Activated CD4-positive, alpha-beta memory T cell treated with anti-CD3 and anti-CD28 coated beads, Interleukin-2, amount 10 ng/mL, durations not matched to agents 7 days and 5 days (primary cell): Measurements from ENCODE around the gene AHNAK. TPM values are rescaled to one million over a fixed set of nuclear protein-coding genes. Genes with fewer than 3 reads are reported as not detected.
"Not testable (repeated sequence)": the region's sequence is repeated elsewhere in the genome, so short reads cannot be mapped to it uniquely, and the experiment has no call there.

Source experiments
- CTCF ChIA-PET: fragments of 350-600 bp; sonication (Branson Sonifier 250); formaldehyde crosslinking; loops from one replicate; lab custom pipeline; 2021; ENCODE audit warnings: antibody characterized with exemption, inconsistent platforms; lab: Charles Lee
- POLR2A ChIA-PET: fragments of 350-600 bp; sonication (Branson Sonifier 250); formaldehyde crosslinking; loops from one replicate; lab custom pipeline; 2021; ENCODE audit warnings: antibody characterized with exemption; lab: Charles Lee
- DNase-seq: peaks from one replicate; pipeline ENCODE4 v3.0.0-alpha.2; 2020
- H3K27ac Mint-ChIP-seq: one replicate; pipeline ENCODE4 v1.8.0; 2021; ENCODE audit warnings: mild to moderate bottlenecking, mixed read lengths
- H3K27me3 Mint-ChIP-seq: one replicate; pipeline ENCODE4 v1.8.0; 2021; ENCODE audit warnings: mixed read lengths
- H3K36me3 Mint-ChIP-seq: one replicate; pipeline ENCODE4 v1.8.0; 2021; ENCODE audit warnings: low read depth, mixed read lengths
- H3K4me1 Mint-ChIP-seq: one replicate; pipeline ENCODE4 v1.8.0; 2021; ENCODE audit warnings: mixed read lengths
- H3K4me3 Mint-ChIP-seq: one replicate; pipeline ENCODE4 v1.8.0; 2021; ENCODE audit warnings: mild to moderate bottlenecking, mixed read lengths
- H3K9me3 Mint-ChIP-seq: one replicate; pipeline ENCODE4 v1.8.0; 2021; ENCODE audit warnings: mixed read lengths
- total RNA-seq, 2 experiments: library from RNA; stranded (reverse); gene quantifications; one replicate each; pipeline ENCODE4 v1.2.3, GENCODE V29; 2021

AHNAK gene
- total RNA-seq, 2 experiments from 2014 or later = 323 to 360 TPM

- CTCF ChIA-PET = interaction anchor here (0.7 to 2.6 kb wide), 11 partner anchors 9 to 311 kb away, joined by 3 to 13 read pairs (median 5); partner anchors contain the start of genes SLC3A2 and TUT1
- Mint-ChIP-seq H3K4me1 (peaks cover 71% of the 10 kb centered on the region), H3K36me3 (peaks cover 84% of the 10 kb centered on the region), H3K27ac (peak overlapping the region; percentile 26), H3K4me3 (no peak overlapping the region), H3K27me3 (no peaks in the 10 kb centered on the region), H3K9me3 (no peaks in the 10 kb centered on the region)
- DNase-seq = no peak
- POLR2A ChIA-PET = interaction anchor here (1.2 to 6.8 kb wide), 5 partner anchors 13 to 184 kb away, joined by 3 to 130 read pairs (median 13); partner anchors contain the start of genes TUT1 and ZBTB3
These were observed 23.0 kb upstream of the AHNAK start for GRCh38 chr11:62569611-62570010.

- Mint-ChIP-seq H3K27me3 (no peaks in the 10 kb centered on the region), H3K9me3 (no peaks in the 10 kb centered on the region), H3K36me3 (peaks cover 78% of the 10 kb centered on the region), H3K27ac (peak overlapping the region; percentile 73), H3K4me3 (peak overlapping the region; percentile 9), H3K4me1 (peaks cover 63% of the 10 kb centered on the region)
- ChIA-PET CTCF (interaction anchor here (0.8 to 3.3 kb wide), 5 partner anchors 10 to 173 kb away, joined by 3 to 15 read pairs (median 4); no protein-coding TSS in a partner anchor), POLR2A (interaction anchor here (0.9 to 2.1 kb wide), 10 partner anchors 12 to 274 kb away, joined by 3 to 8 read pairs (median 4); partner anchors contain the start of genes C11orf98, CSKMT, LBHD1 and TUT1)
- no peak for DNase-seq
These were observed 20.5 kb upstream of the AHNAK start for GRCh38 chr11:62567018-62567633.

DNA sequence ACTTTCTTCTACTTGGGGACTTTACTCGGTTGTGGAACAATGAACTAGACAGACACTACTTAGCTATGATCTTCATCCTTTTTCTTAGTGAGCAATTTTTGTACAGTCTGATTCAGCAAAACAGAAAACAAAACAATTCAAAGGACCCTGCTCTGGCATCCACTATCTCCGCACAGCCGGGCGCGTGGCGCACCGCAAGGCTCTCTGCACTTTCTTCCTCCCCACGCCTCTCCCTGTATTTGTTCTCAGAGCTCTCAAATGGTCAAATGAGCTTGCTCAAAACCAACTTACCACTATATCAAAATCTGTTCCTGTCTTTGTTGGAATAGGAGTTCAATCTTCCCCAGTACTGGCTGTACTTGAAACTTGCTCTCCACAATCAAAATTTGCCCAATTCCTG lies 19.6 kb upstream of the AHNAK start:
- no peaks in the 10 kb centered on the region for H3K9me3 Mint-ChIP-seq
- H3K27me3 Mint-ChIP-seq = no peaks in the 10 kb centered on the region
- peaks cover 75% of the 10 kb centered on the region for H3K36me3 Mint-ChIP-seq
- H3K4me1 Mint-ChIP-seq = peaks cover 58% of the 10 kb centered on the region
- H3K4me3 Mint-ChIP-seq = no peak overlapping the region
- DNase-seq = no peak
- H3K27ac Mint-ChIP-seq = peak overlapping the region; percentile 73
- POLR2A ChIA-PET = interaction anchor here (0.6 to 2.1 kb wide), 9 partner anchors 9 to 275 kb away, joined by 3 to 6 read pairs (median 4); partner anchors contain the start of genes C11orf98, CSKMT, LBHD1 and TUT1
- CTCF ChIA-PET = interaction anchor here (0.8 to 3.3 kb wide), 5 partner anchors 9 to 172 kb away, joined by 3 to 15 read pairs (median 4); no protein-coding TSS in a partner anchor

DNA sequence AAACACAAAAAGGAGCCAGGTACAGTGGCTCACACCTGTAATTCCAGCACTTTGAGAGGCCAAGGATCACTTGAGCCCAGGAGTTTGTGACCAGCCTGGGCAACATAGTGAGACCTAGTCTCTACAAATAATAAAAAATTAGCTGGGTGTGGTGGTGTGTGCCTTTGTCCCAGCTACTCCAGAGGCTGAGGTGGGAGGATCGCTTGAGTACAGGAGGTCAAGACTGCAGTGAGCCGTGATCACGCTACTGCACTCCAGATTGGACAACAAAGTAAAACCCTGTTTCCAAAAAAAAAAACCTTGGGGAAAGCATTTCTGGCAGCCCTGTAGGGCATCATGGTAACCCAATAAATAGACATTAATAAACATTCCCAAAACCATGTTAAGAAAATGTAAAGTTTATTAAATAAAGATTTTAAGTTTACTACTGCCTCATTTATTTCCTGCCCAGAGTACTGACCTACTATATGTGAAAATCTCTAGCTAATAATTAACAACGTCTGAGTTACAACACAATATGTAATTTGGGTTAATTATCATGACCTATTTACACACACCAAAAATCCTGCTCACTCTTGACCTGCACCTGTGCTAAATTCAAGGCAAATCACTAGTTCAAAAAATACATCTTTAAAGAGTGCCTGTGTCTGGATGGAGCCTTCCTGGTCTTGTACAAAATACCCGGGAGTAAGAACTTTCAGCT lies 18.6 kb upstream of the AHNAK start:
- peaks cover 60% of the 10 kb centered on the region for H3K4me1 Mint-ChIP-seq
- no peaks in the 10 kb centered on the region for H3K27me3 Mint-ChIP-seq
- ChIA-PET CTCF (interaction anchor here (1.4 to 3.3 kb wide), 3 partner anchors 23 to 171 kb away, joined by 3 to 15 read pairs (median 10); no protein-coding TSS in a partner anchor), POLR2A (interaction anchor here (1.0 to 1.4 kb wide), 2 partner anchors 10 to 18 kb away, joined by 3 to 5 read pairs; partner anchors contain the start of gene AHNAK)
- H3K9me3 Mint-ChIP-seq = no peaks in the 10 kb centered on the region
- peaks cover 75% of the 10 kb centered on the region for H3K36me3 Mint-ChIP-seq
- H3K4me3 Mint-ChIP-seq = no peak overlapping the region
- DNase-seq = no peak
- H3K27ac Mint-ChIP-seq = peak overlapping the region; percentile 73

DNA sequence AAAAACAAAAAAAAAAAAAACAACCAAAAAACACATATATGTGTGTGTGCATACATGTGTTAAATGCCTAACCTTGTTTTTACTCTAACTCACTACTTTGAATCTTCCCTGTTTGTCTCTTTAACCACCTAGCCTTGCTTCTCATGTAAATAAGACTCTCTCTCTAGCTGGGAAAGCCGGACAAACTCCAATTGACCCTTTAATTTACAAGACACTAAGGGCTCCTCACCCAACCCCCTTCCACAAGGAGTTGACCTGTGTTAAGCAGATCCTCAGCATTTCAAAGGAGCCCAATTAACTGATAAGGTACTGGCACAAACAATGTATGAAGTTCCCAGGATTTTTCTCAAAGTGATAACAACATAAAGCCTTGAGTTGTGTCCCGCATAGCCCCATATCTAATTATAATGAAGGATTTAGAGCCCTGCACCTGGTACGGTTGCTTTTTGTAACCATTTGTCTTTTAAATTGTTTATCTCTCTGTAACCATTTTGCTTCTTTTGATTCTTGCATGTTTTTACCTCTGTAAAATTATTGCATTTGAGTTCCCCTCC lies 15.1 kb upstream of the AHNAK start:
- DNase-seq = not testable (repeated sequence)
- POLR2A ChIA-PET = interaction anchor here (0.9 to 10.8 kb wide), 4 partner anchors 20 to 320 kb away, joined by 3 to 364 read pairs (median 20); partner anchors contain the start of gene AHNAK

GRCh38 chr11:62560566-62561103 lies 14.0 kb upstream of the AHNAK start:
- peak overlapping the region; percentile 99 for H3K27ac Mint-ChIP-seq
- peak; percentile 84 for DNase-seq
- H3K27me3 Mint-ChIP-seq = no peaks in the 10 kb centered on the region
- peaks cover 56% of the 10 kb centered on the region for H3K36me3 Mint-ChIP-seq
- ChIA-PET CTCF (interaction anchor here (0.6 to 11.6 kb wide), 18 partner anchors 10 to 296 kb away, joined by 3 to 268 read pairs (median 6); partner anchors contain the start of genes AHNAK, EEF1G, HNRNPUL2 and TUT1), POLR2A (interaction anchor here (0.7 to 10.8 kb wide), 11 partner anchors 9 to 321 kb away, joined by 3 to 364 read pairs (median 4); partner anchors contain the start of genes AHNAK, C11orf98, EEF1G and HNRNPUL2)
- no peaks in the 10 kb centered on the region for H3K9me3 Mint-ChIP-seq
- no peak overlapping the region for H3K4me3 Mint-ChIP-seq
- H3K4me1 Mint-ChIP-seq = peaks cover 71% of the 10 kb centered on the region

More for the DNA sequence above, 15.1 kb upstream of the AHNAK start:
- CTCF ChIA-PET = interaction anchor here (1.0 to 11.6 kb wide), 6 partner anchors 12 to 162 kb away, joined by 3 to 268 read pairs (median 14); partner anchors contain the start of genes AHNAK, EEF1G and TUT1
- not testable (repeated sequence) for H3K4me3 Mint-ChIP-seq, H3K9me3 Mint-ChIP-seq, H3K27me3 Mint-ChIP-seq
- Mint-ChIP-seq H3K4me1 (peaks cover 71% of the 10 kb centered on the region), H3K27ac (peak overlapping the region; percentile 53), H3K36me3 (peaks cover 67% of the 10 kb centered on the region)

GRCh38 chr11:62559626-62560025 lies 13.0 kb upstream of the AHNAK start:
- peak overlapping the region; percentile 99 for H3K27ac Mint-ChIP-seq
- not testable (repeated sequence) for H3K9me3 Mint-ChIP-seq, H3K27me3 Mint-ChIP-seq, DNase-seq
- ChIA-PET CTCF (interaction anchor here (0.8 to 11.6 kb wide), 18 partner anchors 9 to 322 kb away, joined by 3 to 268 read pairs (median 6); partner anchors contain the start of genes AHNAK, EEF1G, HNRNPUL2 and SLC3A2), POLR2A (interaction anchor here (1.0 to 10.8 kb wide), 10 partner anchors 8 to 322 kb away, joined by 3 to 364 read pairs (median 8); partner anchors contain the start of genes AHNAK, EEF1G, HNRNPUL2 and TUT1)
- H3K4me1 Mint-ChIP-seq = peaks cover 78% of the 10 kb centered on the region
- peak overlapping the region; percentile 45 for H3K4me3 Mint-ChIP-seq
- H3K36me3 Mint-ChIP-seq = peaks cover 46% of the 10 kb centered on the region

GRCh38 chr11:62559204-62559603 lies 12.6 kb upstream of the AHNAK start:
- H3K4me3 Mint-ChIP-seq = peak overlapping the region; percentile 45
- peaks cover 46% of the 10 kb centered on the region for H3K36me3 Mint-ChIP-seq
- ChIA-PET POLR2A (interaction anchor here (1.0 to 10.8 kb wide), 10 partner anchors 8 to 322 kb away, joined by 3 to 364 read pairs (median 12); partner anchors contain the start of genes AHNAK, B3GAT3, EEF1G and HNRNPUL2), CTCF (interaction anchor here (0.8 to 11.6 kb wide), 14 partner anchors 8 to 322 kb away, joined by 3 to 268 read pairs (median 4); partner anchors contain the start of genes AHNAK, SLC3A2 and TUT1)
- DNase-seq = no peak
- H3K4me1 Mint-ChIP-seq = peaks cover 82% of the 10 kb centered on the region
- no peaks in the 10 kb centered on the region for H3K9me3 Mint-ChIP-seq
- H3K27ac Mint-ChIP-seq = peak overlapping the region; percentile 99
- H3K27me3 Mint-ChIP-seq = no peaks in the 10 kb centered on the region

GRCh38 chr11:62558669-62559068 lies 12.1 kb upstream of the AHNAK start:
- H3K27ac Mint-ChIP-seq = peak overlapping the region; percentile 99
- peaks cover 85% of the 10 kb centered on the region for H3K4me1 Mint-ChIP-seq
- ChIA-PET CTCF (interaction anchor here (0.8 to 11.6 kb wide), 16 partner anchors 8 to 323 kb away, joined by 3 to 268 read pairs (median 4); partner anchors contain the start of genes AHNAK, MTA2, SLC3A2 and TUT1), POLR2A (interaction anchor here (1.0 to 10.8 kb wide), 10 partner anchors 14 to 323 kb away, joined by 3 to 364 read pairs (median 13); partner anchors contain the start of genes AHNAK, B3GAT3, C11orf98 and CSKMT)
- no peak for DNase-seq
- peaks cover 44% of the 10 kb centered on the region for H3K36me3 Mint-ChIP-seq
- H3K9me3 Mint-ChIP-seq = no peaks in the 10 kb centered on the region
- H3K4me3 Mint-ChIP-seq = peak overlapping the region; percentile 18
- H3K27me3 Mint-ChIP-seq = no peaks in the 10 kb centered on the region

DNA sequence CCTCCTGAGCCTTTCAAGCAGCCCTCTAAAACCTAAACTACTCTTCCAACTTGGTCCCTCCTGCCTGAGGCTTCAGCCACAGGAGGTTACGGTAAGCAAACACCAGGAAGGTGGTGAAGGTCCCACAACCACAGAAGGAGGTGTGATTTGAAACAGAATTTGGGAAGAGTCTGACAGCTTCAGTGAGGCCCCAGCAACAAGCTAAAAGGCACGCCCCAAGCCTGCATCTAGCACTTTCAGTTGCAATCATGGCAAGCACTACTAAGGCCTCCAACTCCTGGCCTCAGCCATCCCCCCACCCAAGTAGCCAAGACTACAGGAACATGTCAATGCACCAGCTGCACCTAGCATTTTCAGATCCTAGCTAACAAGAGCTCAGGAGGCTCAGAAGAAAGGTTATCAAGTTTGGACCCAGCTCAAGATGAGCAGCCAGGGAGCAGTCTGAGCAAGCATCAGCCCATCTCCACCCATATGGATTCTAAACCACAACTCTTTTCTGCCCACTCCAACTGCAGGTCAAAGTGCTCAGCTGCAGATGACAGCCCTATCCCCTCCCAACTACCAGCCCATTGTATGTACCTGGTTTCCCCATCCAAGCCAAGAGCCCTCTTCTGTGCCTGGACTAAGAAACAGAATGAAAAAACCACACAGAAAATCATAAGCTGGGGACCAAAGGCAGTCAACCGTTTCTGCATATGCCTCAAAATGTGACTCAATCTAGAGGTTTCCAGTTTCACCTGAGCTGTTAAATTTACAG lies 10.4 kb upstream of the AHNAK start:
- DNase-seq = peak; percentile 88
- ChIA-PET POLR2A (interaction anchor here (0.6 to 10.8 kb wide), 24 partner anchors 9 to 324 kb away, joined by 3 to 364 read pairs (median 8); partner anchors contain the start of genes AHNAK, B3GAT3, BSCL2 and C11orf98), CTCF (interaction anchor here (0.5 to 11.6 kb wide), 20 partner anchors 10 to 626 kb away, joined by 3 to 268 read pairs (median 5); partner anchors contain the start of genes AHNAK, EEF1G, MTA2 and SLC3A2)
- Mint-ChIP-seq H3K36me3 (peaks cover 31% of the 10 kb centered on the region), H3K27ac (peak overlapping the region; percentile 99), H3K4me3 (peak overlapping the region; percentile 74), H3K27me3 (no peaks in the 10 kb centered on the region), H3K9me3 (no peaks in the 10 kb centered on the region), H3K4me1 (peaks cover 95% of the 10 kb centered on the region)
